Spinal cord (tissue), 10 donors: ENCODE data around the gene AOPEP. TPM values are rescaled to one million over a fixed set of nuclear protein-coding genes. Genes with fewer than 3 reads are reported as not detected.

Source experiments
- DNase-seq, 6 donors: peaks; one replicate each; pipeline versions ENCODE4 v3.0.0 to v3.0.0-alpha.2; 2013 to 2015; ENCODE audit warnings: low spot score in 6 of 6, low read depth in 4 of 6
- H3K27ac ChIP-seq: one replicate; pipeline ENCODE4 v1.5.1; 2013; ENCODE audit warnings: low read depth, low read length, control low read depth
- H3K27me3 ChIP-seq: one replicate; pipeline ENCODE4 v1.6.1; 2013; ENCODE audit warnings: low read length; ENCODE audit not compliant: control insufficient read depth, insufficient read depth
- H3K36me3 ChIP-seq: one replicate; pipeline ENCODE4 v1.6.1; 2013; ENCODE audit warnings: low read length; ENCODE audit not compliant: control insufficient read depth, insufficient read depth
- H3K4me1 ChIP-seq: one replicate; pipeline ENCODE4 v1.6.1; 2013; ENCODE audit warnings: low read length; ENCODE audit not compliant: control insufficient read depth, insufficient read depth
- H3K4me3 ChIP-seq: one replicate; pipeline ENCODE4 v1.5.1; 2013; ENCODE audit warnings: low read depth, low read length, control low read depth
- H3K9me3 ChIP-seq: one replicate; pipeline ENCODE4 v1.6.1; 2013; ENCODE audit warnings: low read length; ENCODE audit not compliant: control insufficient read depth, insufficient read depth
- WGBS: methylation state at CpG from one replicate; pipeline ENCODE4 v1.1.5; 2013; ENCODE audit warnings: missing lambda C conversion rate; ENCODE audit not compliant: insufficient coverage; 5-methylcytosine and 5-hydroxymethylcytosine counted together
- polyA plus RNA-seq, 2 donors: library from polyadenylated mRNA; unstranded; fragments of 120-200 nt; gene quantifications; one replicate each; pipeline ENCODE4 v1.2.1, GENCODE V29; 2013; ENCODE audit not compliant: insufficient read length in 2 of 2
- total RNA-seq, 2 donors: library from RNA; depleted of rRNA in 1 of 2; stranded (reverse); fragments of 120-200 nt in 1 of 2; fragments of >200 nt in 1 of 2; gene quantifications; one replicate each; pipeline versions ENCODE4 v1.2.3 to v1.2.4, GENCODE V29; 2013 to 2014
- donor health status: healthy.

AOPEP gene
- total and polyA plus RNA-seq, 4 donors = 42.8 to 77.4 (median 56.3) TPM

GRCh38 chr9:94692601-94693000 is 33.9 kb upstream of the AOPEP start:
- H3K36me3 ChIP-seq = no peaks in the 10 kb centered on the region
- no peak for DNase-seq
- H3K9me3 ChIP-seq = no peaks in the 10 kb centered on the region
- H3K27ac ChIP-seq = no peak overlapping the region
- no peak overlapping the region for H3K4me3 ChIP-seq
- no peaks in the 10 kb centered on the region for H3K4me1 ChIP-seq
- H3K27me3 ChIP-seq = no peaks in the 10 kb centered on the region
- WGBS = 61% methylated on average over 3 of the region's 4 CpGs

DNA sequence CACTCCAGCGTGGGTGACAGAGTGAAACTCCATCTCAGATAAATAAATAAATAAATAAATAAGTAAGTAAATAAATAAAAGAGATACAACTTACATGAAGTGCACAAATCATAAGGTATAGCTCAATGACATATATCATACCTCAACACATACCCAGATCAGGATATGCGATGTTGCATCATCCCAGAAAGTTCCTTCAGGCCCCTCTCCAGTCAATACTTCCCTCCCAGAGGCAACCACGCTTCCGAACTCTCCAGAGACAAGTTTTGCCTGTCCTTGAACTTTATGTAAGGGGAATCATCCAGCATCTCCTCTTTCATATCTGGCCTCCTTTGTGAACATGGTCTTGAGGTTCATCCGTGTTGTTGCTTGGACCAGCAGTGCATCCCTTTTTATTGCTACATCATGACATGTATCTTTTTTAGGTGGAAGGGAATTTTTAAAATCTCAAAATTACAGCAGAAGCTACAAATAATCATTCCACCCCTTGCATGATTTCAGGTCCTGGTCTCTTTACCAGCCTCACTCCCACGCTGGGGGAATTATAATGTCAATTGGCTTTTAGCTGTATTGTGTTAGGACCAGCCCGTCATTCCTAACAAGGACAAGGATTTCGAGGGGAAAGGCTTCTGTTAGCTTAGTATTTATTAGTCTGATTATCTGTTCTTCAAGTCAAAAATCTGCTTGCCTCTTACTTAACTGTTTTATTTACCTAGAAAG is 32.9 kb upstream of the AOPEP start:
- Histone ChIP-seq H3K27ac (no peak overlapping the region), H3K36me3 (no peaks in the 10 kb centered on the region), H3K9me3 (no peaks in the 10 kb centered on the region), H3K4me1 (no peaks in the 10 kb centered on the region), H3K4me3 (no peak overlapping the region), H3K27me3 (no peaks in the 10 kb centered on the region)
- 86% methylated on average over 1 of the region's 8 CpGs for WGBS
- DNase-seq = no peak

DNA sequence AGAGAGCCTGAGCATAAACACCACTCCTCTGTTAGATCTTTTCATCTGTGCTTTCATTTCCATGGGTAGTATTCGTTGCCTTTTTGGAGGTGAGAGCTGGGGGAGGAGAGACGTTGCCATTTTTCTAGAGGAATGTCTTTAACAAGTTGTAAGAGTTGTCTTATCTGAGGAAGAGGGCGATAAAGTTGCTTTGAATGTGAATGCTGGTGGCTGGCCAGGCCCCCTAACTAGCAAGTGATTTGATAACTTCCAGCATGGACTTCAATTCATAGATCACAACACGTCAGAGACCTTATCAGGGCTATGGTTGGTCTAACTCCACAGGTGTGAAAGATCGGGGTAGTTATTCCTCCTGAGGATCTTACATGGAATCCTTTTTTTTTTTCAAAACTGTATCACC is 30.0 kb upstream of the AOPEP start:
- Histone ChIP-seq H3K36me3 (no peaks in the 10 kb centered on the region), H3K4me3 (no peak overlapping the region), H3K27me3 (no peaks in the 10 kb centered on the region), H3K4me1 (no peaks in the 10 kb centered on the region), H3K27ac (no peak overlapping the region), H3K9me3 (no peaks in the 10 kb centered on the region)
- no CpG with 5 or more reads among the region's 5 CpGs for WGBS
- no peak for DNase-seq

- 79% methylated on average over 3 of the region's 5 CpGs for WGBS
These were observed 28.4 kb upstream of the AOPEP start for GRCh38 chr9:94697972-94698581.

GRCh38 chr9:94699715-94700373 is 26.7 kb upstream of the AOPEP start:
- DNase-seq = no peak
- WGBS = 98% methylated on average over 4 of the region's 4 CpGs
- H3K27me3 ChIP-seq = no peaks in the 10 kb centered on the region
- H3K9me3 ChIP-seq = no peaks in the 10 kb centered on the region
- H3K4me3 ChIP-seq = no peak overlapping the region
- no peaks in the 10 kb centered on the region for H3K4me1 ChIP-seq
- H3K27ac ChIP-seq = no peak overlapping the region
- no peaks in the 10 kb centered on the region for H3K36me3 ChIP-seq

More at GRCh38 chr9:94697972-94698581, 28.4 kb upstream of the AOPEP start:
- H3K9me3 ChIP-seq = no peaks in the 10 kb centered on the region
- H3K27ac ChIP-seq = no peak overlapping the region
- H3K36me3 ChIP-seq = no peaks in the 10 kb centered on the region
- H3K4me3 ChIP-seq = no peak overlapping the region
- no peaks in the 10 kb centered on the region for H3K4me1 ChIP-seq
- no peaks in the 10 kb centered on the region for H3K27me3 ChIP-seq
- peak in 1 of 6 donors; percentile 31 for DNase-seq

DNA sequence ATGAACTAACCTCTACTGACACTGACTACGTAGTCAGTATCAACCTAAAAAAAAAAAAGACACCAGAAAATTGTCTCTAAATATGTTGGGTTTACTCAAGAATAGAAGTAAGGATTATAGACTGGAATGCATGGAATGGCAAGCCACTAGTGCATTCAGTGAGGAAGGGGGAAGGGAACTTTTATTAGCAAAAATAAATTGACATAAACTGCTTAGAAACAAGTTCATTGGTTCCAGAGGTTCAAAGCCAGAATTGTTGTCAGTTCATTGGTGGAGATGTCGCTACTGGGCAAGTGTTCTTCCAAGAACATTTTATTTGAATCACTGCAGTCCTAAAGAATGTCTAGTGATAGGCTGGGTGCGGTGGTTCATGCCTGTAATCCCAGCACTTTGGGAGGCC is 26.1 kb upstream of the AOPEP start:
- no peak for DNase-seq
- 94% methylated on average over 2 of the region's 3 CpGs for WGBS
- no peaks in the 10 kb centered on the region for H3K9me3 ChIP-seq
- no peaks in the 10 kb centered on the region for H3K27me3 ChIP-seq
- H3K4me3 ChIP-seq = no peak overlapping the region
- H3K4me1 ChIP-seq = no peaks in the 10 kb centered on the region
- no peaks in the 10 kb centered on the region for H3K36me3 ChIP-seq
- no peak overlapping the region for H3K27ac ChIP-seq

DNA sequence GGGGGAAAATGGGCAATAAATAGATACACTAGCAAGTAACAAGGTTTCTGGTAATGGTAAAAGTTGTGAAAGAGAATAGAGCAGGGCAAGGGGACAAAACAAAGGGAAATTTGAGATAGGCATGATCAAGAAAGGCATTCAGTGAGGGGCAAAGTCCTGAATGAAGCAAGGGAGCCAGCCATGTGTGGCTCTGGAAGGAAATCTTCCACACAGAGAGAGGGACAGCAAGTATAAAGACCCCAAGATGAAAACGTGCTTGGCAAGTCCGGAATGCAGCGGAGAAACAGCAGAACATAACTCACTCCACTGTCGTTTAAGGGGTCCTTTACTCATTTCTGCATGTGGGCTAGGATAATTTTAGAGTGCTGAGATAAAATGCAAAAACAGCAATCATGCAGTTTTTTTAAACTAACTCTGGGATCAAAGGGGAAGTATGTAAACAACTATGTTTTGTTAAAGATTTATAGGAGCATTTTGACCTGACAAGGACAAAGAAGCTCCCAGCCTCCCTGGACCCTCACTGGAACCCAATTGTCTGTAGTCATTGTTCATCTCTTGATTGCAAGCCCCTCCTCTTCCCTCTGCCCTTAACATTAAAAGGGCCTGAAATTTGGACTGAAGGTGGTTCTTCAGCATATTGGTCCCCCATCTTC is 22.9 kb upstream of the AOPEP start:
- no peaks in the 10 kb centered on the region for H3K27me3 ChIP-seq
- H3K4me1 ChIP-seq = no peaks in the 10 kb centered on the region
- no CpG with 5 or more reads among the region's 4 CpGs for WGBS
- H3K9me3 ChIP-seq = no peaks in the 10 kb centered on the region
- DNase-seq = no peak
- H3K27ac ChIP-seq = no peak overlapping the region
- H3K36me3 ChIP-seq = no peaks in the 10 kb centered on the region
- no peak overlapping the region for H3K4me3 ChIP-seq

GRCh38 chr9:94705162-94705702 is 21.3 kb upstream of the AOPEP start:
- DNase-seq = no peak
- WGBS = 86% methylated on average over 1 of the region's 7 CpGs
- Histone ChIP-seq H3K27me3 (no peaks in the 10 kb centered on the region), H3K36me3 (no peaks in the 10 kb centered on the region), H3K4me3 (no peak overlapping the region), H3K27ac (no peak overlapping the region), H3K4me1 (no peaks in the 10 kb centered on the region), H3K9me3 (no peaks in the 10 kb centered on the region)

GRCh38 chr9:94706922-94707321 is 19.6 kb upstream of the AOPEP start:
- Histone ChIP-seq H3K27ac (no peak overlapping the region), H3K36me3 (no peaks in the 10 kb centered on the region), H3K4me3 (no peak overlapping the region), H3K9me3 (no peaks in the 10 kb centered on the region), H3K4me1 (no peaks in the 10 kb centered on the region), H3K27me3 (no peaks in the 10 kb centered on the region)
- no peak for DNase-seq
- WGBS = 83% methylated on average over 2 of the region's 5 CpGs
